Measurements from ENCODE around the gene PRIM2.
A peak's percentile ranks its signal among the peaks of the same experiment; 100 is the strongest.

DNA sequence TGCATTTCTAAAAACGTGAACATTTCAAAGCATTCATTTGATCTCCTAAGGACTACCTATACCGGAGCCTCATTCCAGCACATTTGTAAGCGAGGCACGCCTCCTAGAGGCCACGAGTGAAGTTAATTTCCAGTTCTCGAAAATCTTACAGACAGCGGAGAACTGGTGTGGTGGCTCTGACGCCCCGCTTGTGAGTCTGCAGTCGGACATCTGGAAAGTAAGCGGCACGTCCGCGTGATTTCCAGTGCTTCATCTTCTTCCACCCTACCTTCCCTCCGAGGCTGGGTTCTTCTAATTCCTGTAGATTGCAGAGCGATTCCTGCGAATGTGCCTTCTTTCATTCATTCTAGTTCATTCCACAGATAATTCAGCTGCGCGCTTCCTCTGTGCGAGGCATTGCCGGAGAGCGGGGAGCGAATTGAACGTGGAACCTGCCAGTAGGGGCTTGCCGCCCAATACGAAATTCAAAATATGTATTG is 810 bp upstream of the PRIM2 start:
- TF ChIP-seq, protein P1, sequence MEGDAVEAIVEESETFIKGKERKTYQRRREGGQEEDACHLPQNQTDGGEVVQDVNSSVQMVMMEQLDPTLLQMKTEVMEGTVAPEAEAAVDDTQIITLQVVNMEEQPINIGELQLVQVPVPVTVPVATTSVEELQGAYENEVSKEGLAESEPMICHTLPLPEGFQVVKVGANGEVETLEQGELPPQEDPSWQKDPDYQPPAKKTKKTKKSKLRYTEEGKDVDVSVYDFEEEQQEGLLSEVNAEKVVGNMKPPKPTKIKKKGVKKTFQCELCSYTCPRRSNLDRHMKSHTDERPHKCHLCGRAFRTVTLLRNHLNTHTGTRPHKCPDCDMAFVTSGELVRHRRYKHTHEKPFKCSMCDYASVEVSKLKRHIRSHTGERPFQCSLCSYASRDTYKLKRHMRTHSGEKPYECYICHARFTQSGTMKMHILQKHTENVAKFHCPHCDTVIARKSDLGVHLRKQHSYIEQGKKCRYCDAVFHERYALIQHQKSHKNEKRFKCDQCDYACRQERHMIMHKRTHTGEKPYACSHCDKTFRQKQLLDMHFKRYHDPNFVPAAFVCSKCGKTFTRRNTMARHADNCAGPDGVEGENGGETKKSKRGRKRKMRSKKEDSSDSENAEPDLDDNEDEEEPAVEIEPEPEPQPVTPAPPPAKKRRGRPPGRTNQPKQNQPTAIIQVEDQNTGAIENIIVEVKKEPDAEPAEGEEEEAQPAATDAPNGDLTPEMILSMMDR (IDR thresholded peaks at IDR 0.05): peak; percentile 36 to 93 (median 80)
- peak in 1 of 2 donors; percentile 48 for TF ChIP-seq POLR2A (IDR thresholded peaks at IDR 0.05)

Measured in thyroid gland (tissue), 4 donors.